GM18868 (cell line): Measurements from ENCODE around the gene NPHP4.
A peak's percentile ranks its signal among the peaks of the same experiment; 100 is the strongest.

Source experiments
- ATAC-seq: cut with Tn5 transposase; IDR thresholded peaks from one replicate; pipeline ENCODE4 v1.9.1; 2021; ENCODE audit warnings: mild to moderate bottlenecking, moderate library complexity; ENCODE audit not compliant: unreplicated experiment

The NPHP4 gene

DNA sequence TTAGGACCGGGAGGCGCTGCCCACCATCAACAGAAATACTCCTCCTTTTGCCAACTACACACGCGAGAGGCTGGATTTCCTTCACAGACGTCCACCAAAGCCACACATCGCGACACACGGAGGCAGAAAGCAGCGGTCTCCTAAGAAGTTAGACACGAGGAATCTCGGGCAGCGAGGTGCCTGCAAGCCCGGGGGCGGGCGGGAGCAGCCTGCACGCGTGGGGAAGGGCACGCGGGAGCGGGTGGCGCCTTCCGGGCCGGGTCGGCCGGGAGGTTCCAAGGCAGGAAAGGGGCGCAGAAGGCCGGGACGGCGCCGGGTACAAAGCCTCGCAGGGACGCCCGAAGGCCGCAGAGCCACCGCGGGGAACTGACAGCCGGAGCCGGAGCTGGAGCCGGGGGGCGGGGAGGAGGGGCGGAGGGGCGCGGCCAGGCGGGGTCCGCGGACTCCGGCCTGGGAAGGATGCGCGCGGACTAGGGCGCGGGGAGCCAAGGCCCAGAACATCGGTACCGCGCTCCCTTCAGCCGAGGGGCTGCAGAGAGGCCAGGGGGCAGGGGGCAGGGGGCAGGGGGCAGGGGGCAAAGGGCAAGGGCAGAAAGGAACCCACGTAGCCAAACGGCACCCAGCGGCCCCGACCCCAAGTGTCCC, 722 bp downstream of the NPHP4 start:
- ATAC-seq: peak; percentile 8

DNA sequence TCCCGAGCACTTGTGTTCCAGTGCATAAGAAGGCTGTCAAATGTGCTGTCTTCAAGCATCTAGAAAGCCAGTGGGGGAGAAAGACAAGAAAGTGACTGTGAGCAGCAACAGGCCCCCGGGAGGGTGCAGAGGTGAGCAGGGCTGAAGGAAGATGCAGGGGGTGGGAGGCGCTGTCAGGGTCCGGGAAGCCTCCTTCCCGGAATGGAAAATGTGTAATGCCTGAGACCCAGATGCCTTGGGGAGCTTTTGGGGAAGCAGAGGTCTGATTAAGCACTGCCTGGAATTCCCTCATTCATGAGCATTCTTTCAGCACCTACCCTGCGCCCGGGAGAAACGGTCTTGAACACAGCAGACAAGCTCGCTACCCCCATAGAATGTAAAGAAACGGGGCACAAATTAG, 1.3 kb downstream of the NPHP4 start:
- ATAC-seq: no peak

DNA sequence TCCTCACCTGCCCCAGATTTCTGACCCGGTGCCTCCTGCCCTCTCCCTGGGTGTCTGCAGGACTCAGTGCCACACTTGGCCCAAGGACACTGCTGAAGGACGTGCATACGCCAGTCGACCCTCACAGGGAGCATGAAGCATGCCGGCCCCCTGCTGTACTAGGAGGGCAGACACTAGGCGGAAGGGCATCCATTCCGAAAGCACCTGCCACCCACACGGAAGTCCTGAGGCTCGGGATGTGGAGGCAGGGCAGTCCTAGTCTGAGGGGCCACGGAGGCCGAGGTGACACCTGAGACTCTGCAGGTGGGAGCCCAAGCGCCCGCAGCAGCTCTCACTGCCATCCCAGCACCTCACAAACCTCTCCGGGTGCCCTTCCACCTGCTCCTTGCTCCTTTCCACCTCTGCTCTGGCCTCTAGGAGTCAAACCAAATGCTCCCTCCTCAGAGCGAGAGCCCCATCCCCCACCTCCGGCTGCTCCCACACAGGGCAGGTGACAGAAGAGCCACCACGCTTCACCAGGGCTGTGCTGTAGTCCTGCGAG, 2.4 kb downstream of the NPHP4 start:
- no peak for ATAC-seq

DNA sequence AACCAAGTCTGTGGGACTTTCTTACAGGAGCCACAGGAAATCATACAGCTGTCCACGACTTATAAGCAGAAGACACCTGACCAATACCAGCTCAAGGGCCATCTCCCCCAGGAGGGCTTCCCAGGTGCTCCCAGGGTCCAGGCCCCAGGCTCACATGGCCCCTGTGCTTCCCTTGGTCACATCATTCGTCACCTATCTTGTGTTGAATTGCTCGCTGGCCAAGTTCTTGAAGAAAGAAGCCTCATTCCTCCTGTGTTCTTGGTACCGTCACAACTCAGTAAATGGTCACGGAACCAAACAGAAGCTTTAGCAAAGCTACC, 3.0 kb downstream of the NPHP4 start:
- no peak for ATAC-seq

DNA sequence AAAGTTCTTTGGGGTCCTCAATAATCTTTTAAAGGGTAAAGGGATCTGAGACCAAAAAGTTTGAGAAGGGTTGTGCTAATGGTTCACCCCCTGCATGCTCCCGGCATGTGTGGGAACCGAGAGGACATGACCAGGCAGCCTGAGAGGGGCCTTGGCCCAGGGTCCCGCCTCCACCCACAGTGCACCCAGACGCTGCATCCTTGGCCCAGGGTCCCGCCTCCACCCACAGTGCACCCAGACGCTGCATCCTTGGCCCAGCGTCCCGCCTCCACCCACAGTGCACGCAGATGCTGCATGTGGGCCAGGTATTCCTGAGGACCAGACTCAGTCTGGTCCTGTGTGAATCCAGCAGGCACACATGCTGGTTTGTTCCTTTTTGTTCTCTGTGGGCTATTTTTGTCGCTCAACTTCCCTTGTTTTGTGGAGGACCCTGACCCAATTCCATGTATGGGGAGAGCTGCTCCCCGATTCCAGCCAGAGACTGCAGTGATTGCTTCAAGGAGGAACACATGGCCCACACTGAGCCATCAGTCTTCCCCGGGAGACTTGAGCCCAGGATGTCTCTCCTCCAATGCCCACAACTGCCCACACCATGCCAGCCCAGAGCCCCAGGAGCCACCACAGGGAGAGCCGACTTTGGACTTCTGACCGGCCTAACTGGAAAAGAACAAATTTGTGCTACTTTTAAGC, 3.5 kb downstream of the NPHP4 start:
- no peak for ATAC-seq

DNA sequence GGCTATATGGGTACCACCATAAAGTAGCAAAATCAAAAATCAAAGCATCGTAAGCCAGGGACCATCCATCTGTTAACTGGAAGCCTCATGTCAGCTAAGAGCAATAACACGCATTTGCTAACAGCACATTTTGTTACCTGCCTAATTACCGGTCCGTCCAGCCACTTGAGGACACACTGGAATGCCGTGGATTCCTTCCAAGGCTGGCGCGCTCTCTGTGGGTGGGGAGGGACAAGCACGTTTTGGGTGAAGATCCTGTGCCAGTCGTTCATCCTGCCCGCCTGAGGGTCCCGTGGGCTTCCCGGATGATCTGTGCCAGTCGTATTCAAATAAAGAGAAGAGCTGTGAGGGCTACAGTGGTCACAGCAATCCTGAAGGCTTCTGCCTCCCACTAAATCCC, 6.2 kb downstream of the NPHP4 start:
- ATAC-seq: no peak

DNA sequence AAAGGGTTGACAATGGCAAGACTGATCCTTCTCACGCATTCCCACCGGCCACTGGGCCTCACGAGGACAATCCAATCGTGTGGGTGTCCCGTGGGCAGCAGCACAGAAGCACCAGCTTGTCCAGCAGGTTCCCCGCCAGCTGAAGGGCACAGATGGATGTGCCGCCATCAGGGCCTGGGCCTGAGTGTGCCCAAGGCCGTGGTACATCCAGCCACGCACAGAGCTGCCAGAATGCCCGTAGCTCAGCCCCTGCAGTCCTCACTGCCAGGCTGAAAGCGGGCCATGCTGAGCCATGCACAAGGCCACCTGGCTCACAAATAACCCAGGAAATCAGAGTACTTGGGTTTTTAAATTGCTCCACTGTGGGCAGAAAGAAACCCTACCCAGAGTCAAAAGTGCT, 7.0 kb downstream of the NPHP4 start:
- no peak for ATAC-seq

DNA sequence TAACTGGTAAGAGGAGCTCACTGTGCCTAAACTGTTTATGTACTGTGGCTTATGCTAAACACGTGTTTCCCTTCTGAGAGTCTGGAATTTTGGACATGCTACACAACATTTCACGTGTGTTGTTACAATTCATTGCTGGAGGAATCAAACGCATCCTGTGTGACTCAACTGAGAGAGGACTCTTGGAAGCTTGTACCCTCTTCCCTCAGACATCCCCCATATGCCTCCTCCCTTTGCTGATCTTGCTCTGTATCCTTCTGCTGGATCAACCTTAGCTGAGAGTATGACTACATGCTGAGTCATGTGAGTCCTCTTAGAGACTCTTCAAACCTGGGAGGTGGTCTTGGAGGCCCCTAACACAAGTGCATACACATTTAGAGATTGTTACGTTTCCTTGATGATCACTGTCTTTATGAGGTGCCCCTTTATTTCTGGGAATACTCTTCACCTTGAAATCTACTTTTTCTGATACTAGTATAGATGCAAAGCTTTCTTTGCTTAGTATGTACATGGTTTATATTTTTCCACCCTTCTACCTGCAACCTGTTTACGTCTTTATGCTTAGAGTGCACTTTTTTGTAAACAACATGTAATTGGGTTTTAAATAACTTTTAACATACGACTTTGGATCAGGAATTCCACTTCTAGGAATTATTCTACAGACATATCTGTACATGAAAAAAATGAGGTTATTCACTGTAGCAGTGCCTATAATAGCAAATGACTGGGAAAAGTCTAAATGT, 8.7 kb downstream of the NPHP4 start:
- no peak for ATAC-seq

DNA sequence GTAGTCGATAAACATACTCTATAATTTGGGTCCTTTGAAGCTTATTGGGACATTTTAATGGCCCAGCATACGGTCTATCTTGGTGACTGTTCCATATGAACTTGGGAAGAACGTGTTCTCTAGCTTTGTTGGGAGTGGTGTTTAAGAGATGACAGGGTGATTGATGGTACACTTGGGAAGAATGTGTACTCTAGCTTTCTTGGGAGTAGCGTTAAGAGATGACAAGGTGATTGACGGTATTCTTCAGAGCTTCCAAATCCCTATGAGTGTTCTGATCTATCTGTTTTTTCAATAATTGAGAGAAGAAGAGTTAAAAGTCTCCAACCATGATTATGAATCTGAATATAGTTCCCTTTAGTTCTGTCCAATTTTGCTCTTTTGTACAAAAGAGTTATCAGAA, 9.4 kb downstream of the NPHP4 start:
- ATAC-seq: no peak

DNA sequence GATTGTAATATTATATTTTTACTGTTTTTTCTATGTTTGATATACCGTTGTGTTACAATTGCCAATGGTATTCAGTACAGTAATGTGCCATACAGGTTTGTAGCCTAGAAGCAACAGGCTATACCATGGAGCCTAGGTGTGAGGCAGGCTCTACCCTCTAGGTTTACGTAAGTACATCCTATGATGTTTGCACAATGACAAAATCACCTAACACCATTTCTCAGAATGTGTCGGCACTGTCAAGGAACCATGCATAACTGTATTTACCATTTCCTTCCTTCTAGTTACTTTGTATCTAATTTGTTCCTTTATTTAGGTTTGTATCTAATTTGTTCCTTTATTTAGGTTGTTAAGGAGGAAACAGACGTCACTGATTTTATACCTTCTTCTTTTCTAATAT, 9.9 kb downstream of the NPHP4 start:
- no peak for ATAC-seq

DNA sequence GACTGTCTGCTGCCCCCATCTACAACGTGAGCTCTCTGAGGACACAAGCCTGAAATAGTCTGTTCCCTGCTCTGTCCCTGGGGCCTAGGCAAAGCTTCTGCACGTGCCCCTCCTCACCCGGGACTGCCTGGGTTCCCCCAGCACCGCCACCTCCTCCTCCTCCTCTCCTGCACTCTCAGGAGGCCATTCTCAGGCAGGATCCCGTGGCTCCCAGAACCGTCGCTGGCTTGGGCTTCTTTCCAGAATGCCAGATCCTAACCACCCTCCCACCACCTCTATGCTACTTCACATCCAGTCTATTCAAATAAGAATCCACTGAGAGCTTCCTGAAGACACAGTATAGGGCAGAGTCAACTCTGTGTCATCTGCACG, 11.2 kb downstream of the NPHP4 start:
- no peak for ATAC-seq

DNA sequence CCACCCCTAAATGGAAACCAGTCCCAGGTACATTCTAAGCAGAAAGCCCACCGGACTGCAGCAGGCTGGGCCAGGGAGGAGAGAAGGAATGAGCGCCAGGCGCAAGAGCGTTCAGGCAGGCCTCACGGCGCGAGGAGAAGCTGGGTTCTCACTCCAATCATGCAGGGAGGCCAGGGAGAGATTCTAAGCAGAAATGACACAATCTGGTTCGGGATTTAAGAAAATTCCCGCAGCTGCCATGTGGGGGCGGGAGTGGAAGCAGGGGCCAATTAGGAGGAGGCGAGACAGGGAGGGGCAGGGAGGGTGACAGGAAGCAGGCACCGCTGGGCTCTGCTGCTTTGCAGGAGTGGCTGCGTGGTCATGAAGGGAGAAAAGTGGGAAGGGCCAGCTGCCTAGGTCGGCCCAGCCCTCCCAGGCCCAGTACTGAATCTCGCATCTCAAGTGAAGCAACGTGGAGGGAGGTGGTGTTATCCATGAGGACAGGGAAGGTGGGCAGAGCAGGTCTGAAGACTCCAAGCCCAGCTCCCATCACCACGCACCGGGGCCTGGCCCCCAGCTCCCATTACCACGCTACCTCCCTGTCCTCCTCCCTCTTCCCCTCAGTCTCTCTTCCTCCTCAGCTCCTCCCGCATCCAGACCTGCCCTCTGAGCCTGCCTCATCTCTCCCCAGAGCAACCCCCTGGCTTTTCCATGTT, 11.8 kb downstream of the NPHP4 start:
- ATAC-seq: no peak

DNA sequence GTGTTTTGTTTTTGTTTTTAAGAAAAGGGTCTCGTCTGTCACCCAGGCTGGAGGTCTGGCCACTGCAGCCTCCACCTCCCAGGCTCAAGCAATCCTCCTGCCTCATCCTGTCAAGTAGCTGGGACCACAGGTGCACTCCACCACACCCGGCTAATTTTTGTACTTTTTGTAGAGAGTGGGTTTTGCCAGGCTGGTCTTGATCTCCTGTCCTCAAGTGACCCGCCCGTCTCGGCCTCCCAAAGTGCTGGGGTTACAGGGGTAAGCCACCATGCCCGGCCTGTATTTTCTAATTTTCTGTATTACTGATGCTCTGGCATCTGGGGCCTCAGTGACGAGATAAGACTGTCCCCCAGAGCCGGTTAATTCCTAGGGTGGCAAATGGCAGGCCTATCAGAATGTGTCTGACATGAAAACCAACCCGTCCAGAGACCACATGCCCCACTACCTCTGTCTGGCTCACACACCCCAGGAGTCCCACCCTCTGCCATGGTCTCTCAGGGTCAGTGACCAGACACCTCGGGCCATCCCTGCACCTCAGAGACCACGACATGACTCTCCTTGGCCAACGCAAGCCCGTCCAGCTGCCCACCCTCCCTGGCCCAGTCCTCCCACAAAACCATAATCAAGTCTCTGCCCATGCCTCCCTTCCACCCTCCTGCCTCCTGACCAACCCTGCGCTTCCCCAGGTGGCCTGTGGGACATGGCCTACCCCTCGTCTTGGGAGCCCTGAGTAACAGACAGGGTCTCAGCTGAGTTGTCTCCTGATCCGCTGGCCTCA, 12.5 kb downstream of the NPHP4 start:
- no peak for ATAC-seq

DNA sequence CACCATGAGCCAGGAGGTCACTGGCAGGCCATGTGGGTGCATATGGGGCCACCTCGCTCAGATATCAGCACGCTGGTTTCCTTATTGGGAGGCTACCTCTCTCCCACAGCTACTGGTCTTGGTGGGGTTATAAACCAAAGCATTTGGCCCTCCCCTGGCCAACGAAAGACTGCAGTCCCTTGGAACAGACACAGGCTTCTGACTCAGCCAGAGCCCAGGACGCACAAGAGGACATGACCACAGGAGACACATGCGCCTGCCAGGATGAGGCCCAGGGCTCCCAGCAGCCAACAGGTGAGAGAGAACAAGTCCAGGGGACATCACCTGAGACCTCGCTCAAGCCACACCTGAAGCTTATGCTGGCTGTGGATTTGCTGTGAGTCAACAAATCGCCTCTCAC, 13.8 kb downstream of the NPHP4 start:
- no peak for ATAC-seq

DNA sequence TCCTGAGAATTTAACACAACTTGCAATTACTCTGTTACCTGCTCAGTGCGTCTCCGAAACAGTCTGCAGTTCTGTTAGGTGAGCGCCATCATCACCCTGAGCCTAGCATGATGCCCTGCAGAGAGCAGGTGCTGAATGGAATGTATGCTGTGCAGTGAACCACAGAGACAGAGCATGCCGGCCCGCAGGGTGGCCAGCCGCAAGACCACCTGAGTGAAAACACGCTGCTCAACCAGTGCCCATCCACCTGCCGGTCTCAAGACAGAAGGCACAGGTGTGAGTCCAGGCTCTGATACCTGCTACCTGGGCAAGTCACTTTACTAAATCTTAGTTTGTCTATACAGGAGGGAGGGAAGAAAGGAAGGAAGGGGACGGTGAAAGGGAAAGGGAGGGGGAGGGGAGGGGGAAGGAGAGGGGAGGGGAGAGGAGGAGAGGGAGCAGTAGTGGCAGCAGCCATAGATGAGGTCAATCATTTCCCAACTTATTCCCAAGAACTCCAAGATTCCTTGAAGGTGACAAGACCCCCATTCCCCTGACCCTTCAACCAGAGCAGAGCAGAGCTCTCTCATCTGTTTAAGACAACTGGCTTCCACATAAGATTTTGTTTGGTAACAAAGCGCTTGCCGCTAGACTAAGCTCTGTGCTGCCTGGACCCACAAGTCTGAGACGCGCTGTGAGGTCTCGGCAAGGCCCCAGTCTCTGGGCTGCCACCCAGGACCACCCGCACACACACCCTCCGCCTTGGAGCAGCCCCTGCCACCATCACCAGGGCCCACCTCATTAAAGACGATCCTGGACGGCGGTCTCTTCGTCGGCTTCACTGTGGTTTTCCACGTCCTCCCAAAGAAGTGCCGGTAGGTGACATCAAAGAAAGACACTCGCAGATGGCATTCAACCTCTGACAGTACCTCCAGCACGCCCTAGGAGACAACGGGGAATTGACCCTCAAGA, 14.5 kb downstream of the NPHP4 start:
- no peak for ATAC-seq

DNA sequence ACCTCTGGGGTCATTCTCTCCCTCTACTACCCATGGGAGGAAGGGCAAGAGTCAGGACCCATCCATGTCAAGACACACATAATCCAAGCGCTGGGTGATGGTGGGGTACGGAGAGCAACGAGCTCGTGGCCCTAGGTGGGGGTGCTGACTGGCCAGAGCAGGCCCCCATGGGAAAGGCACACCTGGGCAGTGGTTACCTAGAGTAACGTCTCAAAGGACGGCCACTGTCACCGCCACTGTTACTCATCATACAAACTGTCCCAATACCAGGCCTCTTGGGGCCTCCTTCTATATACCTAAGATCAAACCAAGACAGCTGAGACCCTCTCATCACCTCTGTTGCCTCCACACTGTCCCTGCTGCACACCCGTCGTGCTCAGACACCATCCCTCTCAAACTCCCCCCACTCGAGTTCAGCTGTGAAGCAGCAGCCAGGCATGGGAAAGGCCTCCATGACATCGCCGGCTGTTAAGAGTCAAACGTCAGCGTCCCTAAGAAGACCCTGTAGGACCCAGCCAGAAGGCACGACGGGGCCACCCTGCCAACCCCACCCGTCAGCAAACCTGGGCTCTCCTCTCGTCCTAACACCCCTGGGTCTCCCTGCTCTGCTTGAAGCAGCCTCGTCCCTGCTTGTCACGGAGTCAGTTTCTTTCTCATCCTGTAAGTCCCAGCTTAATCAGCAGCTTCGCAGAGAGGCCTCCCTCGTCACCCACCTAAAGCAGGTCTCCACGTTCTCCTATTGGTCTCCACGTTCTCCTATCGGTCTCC, 15.3 kb downstream of the NPHP4 start:
- no peak for ATAC-seq

DNA sequence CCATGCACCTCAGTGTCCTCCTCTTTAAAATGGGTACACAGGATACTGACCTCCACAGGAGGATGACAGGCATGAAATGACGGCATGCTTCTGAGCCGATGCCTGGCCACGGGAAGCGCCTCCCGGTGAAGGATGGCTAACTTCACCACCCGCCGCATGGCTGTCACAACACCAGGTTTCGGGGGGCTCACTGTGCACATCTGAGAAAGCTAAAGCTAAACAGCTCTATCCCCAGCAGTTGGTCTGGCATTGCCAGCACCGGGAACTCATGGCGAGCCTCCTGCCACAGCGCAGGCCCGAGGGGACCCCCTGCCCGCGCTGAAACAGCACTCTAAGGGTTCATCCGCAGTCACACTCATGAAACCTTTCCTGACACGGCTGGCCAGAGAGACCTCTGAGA, 16.0 kb downstream of the NPHP4 start:
- ATAC-seq: no peak

DNA sequence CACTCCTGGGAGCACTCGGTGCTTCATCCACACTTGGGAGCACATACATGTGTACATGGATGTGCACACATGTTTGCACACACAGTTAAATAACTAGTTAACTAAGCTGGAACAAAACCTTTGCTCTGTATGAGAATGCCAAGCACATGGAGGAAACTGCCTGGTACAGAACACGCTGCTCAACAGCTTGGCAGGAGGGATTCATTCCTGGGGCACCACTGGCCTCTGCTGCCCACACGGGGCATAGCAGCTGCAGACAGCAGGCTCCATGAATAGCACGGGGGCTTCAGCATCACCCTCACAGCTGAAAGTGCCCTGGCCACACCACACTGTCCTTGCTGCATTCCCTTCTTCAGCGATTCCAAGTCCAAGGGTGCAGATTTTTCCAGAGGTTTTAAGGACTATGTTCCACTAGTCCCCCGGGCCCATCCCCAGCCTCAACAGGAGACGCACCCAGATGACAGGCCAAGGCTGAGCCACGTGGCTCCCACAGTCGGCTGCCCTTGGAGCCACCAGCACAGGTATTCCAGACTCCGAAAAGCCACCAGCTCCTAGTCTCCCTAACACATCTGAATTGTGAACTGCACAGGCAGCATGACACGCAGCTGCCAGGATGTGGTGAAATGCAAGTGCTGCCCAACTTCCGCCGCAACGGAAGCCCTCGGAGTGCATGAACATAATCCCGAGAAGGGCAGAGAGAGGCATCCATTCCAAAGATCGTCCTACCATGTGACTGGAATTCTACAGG, 16.9 kb downstream of the NPHP4 start:
- no peak for ATAC-seq
